HepG2 (cell line): ENCODE data around the gene SDE2.

Experiments
- POLR2AphosphoS5 ChIP-seq: IDR thresholded peaks from 2 replicates; pipeline ENCODE4 v1.6.1; 2012; ENCODE audit warnings: low read depth, low read length
- ZNF441 ChIP-seq: sonication (generic); formaldehyde crosslinking; IDR thresholded peaks from 2 replicates; pipeline ENCODE4 v1.7.0; 2021; ENCODE audit warnings: missing genetic modification reagents, borderline replicate concordance
- ZSCAN9 ChIP-seq: IDR thresholded peaks from 2 replicates; pipeline ENCODE4 v1.6.1; 2016; ENCODE audit warnings: borderline replicate concordance
- TF ChIP-seq, protein P1 (sequence below), 2 experiments: sonication (generic) in 1 of 2; formaldehyde crosslinking in 1 of 2; IDR thresholded peaks; 2 replicates each; pipeline versions ENCODE4 v1.5.1 to v1.6.1; 2011 to 2020; ENCODE audit warnings: borderline replicate concordance in 1 of 2, low read depth in 1 of 2, low read length in 1 of 2, mild to moderate bottlenecking in 1 of 2, missing genetic modification reagents in 1 of 2, moderate library complexity in 1 of 2
- TF ChIP-seq, protein P2 (sequence below): IDR thresholded peaks from 2 replicates; pipeline ENCODE4 v1.6.1; 2012; ENCODE audit warnings: inconsistent platforms

DNA sequence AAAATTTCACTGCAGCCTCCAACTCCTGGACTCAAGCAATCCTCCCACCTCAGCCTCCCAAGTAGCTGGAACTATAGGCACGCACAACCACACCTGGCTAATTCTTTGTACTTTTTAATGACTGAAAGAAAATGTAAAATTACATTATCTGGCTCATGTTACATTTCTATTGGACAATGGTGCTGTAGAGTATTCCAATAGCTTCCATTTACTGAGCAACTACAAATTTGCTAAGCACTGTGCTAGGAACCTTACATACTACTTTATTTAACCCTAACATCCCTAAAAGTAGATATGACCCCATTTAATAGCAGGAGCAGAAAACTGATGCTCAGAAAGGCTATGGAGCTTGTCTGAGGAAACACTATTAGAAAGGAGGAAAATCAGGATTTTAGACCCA lies 19.7 kb downstream of the SDE2 start:
- TF ChIP-seq POLR2AphosphoS5 = no peak
- TF ChIP-seq, protein P1, sequence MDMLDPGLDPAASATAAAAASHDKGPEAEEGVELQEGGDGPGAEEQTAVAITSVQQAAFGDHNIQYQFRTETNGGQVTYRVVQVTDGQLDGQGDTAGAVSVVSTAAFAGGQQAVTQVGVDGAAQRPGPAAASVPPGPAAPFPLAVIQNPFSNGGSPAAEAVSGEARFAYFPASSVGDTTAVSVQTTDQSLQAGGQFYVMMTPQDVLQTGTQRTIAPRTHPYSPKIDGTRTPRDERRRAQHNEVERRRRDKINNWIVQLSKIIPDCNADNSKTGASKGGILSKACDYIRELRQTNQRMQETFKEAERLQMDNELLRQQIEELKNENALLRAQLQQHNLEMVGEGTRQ (IDR thresholded peaks at IDR 0.05; ENCODE audit: low read depth, low read length) = no peak
- TF ChIP-seq, protein P1 (CRISPR knock-in tag; IDR thresholded peaks at IDR 0.05; ENCODE audit: borderline replicate concordance) = no peak
- TF ChIP-seq ZSCAN9 (CRISPR knock-in tag) = no peak
- TF ChIP-seq, protein P2, sequence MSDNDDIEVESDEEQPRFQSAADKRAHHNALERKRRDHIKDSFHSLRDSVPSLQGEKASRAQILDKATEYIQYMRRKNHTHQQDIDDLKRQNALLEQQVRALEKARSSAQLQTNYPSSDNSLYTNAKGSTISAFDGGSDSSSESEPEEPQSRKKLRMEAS = no peak
- no peak for TF ChIP-seq ZNF441 (CRISPR knock-in tag)
